Measurements from ENCODE around the gene PCDHA2.
A peak's percentile ranks its signal among the peaks of the same experiment; 100 is the strongest.
"Not testable (repeated sequence)": the region's sequence is repeated elsewhere in the genome, so short reads cannot be mapped to it uniquely, and the experiment has no call there.

Gene PCDHA2

DNA sequence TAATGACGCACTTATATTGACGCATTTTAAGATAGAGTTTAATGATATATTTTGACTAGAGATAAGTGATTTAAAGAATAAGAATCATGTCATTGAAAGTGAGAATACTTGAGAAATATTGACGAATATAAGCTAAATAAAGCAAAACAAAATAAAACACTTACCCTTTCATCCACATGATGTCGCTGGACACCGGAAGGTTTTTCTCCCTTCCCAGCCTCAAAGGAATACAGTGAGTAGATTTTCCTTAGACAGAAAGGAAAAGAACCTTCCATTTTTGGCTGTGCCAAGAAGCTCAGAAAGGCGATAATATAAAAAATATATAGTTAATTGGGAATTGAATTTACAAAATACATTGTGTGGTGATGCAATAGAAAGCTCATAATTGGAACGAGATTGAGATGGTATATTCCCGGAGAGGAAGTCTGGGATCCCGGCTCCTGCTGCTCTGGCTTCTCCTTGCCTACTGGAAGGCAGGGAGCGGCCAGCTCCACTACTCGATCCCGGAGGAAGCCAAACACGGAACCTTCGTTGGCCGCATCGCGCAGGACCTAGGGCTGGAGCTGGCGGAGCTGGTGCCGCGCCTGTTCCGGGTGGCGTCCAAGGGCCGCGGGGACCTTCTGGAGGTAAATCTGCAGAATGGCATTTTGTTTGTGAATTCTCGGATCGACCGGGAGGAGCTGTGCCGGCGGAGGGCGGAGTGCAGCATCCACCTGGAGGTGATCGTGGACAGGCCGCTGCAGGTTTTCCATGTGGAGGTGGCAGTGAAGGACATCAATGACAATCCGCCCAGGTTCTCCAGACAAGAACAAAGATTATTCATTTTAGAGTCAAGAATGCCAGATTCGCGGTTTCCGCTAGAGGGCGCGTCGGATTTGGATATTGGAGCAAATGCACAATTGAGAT, 27.0 kb downstream of the PCDHA2 start, which contains the start of gene PCDHA5:
PCDHA5 (plus strand) TSS at position 239 of the 906 bp plus-strand sequence.
- DNase-seq = no peak

DNA sequence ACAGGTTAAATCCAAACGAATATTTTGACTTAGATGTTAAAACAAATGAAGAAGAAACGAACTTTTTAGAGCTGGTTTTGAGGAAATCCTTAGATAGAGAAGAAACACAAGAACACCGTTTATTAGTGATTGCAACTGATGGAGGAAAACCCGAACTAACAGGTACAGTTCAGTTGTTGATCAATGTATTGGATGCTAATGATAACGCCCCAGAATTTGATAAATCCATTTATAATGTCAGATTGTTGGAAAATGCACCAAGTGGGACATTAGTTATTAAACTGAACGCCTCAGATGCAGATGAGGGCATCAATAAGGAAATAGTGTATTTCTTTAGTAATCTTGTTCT, 27.6 kb downstream of the PCDHA2 start:
- no peak for DNase-seq

DNA sequence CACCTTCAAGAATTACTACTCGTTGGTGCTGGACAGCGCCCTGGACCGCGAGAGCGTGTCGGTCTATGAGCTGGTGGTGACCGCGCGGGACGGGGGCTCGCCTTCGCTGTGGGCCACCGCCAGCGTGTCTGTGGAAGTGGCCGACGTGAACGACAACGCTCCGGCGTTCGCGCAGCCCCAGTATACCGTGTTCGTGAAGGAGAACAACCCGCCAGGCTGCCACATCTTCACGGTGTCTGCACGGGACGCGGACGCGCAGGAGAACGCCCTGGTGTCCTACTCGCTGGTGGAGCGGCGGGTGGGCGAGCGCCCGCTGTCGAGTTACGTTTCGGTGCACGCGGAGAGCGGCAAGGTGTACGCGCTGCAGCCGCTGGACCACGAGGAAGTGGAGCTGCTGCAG, 28.3 kb downstream of the PCDHA2 start:
- DNase-seq = not testable (repeated sequence)

DNA sequence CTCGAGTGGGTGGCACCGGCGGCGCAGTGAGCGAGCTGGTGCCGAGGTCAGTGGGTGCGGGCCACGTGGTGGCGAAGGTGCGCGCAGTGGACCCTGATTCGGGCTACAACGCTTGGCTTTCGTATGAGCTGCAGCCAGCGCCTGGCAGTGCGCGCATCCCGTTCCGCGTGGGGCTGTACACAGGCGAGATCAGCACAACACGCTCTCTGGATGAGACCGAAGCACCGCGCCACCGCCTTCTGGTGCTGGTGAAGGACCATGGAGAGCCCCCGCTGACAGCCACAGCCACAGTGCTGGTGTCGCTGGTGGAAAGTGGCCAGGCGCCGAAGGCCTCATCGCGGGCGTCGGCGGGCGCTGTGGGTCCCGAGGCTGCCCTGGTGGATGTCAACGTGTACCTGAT, 28.8 kb downstream of the PCDHA2 start:
- DNase-seq = no peak

DNA sequence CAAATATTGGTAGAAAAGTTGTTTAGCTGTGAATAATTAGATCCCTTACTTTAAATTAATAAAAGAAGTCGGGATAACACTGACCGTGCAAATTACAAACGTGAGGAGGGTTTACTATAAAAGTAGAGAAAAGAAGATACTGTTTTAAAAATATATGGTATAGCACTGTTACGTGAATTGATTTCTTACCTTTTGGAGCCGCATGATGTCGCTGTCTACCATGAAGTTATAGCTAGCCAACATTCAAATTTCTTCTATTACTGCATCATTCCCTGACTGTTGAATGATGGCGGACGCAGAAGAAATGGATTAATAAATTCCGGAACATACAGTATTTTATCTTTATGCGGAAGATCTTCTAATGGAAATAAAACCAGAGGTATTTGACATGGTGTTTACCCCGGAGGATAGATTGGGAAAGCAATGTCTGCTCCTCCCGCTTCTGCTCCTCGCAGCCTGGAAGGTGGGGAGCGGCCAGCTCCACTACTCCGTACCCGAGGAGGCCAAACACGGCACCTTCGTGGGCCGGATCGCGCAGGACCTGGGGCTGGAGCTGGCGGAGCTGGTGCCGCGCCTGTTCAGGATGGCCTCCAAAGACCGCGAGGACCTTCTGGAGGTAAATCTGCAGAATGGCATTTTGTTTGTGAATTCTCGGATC, 33.2 kb downstream of the PCDHA2 start, which contains the start of gene PCDHA6:
PCDHA6 (plus strand) TSS at position 257 of the 658 bp plus-strand sequence; CDS start at position 389, 132 bp downstream.
- no peak for DNase-seq

DNA sequence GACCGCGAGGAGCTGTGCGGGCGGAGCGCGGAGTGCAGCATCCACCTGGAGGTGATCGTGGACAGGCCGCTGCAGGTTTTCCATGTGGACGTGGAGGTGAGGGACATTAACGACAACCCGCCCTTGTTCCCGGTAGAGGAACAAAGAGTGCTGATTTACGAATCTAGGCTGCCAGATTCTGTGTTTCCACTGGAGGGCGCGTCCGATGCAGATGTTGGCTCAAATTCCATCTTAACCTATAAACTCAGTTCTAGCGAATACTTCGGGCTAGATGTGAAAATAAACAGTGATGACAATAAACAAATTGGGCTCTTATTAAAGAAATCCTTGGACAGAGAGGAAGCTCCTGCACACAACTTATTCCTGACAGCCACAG, 33.7 kb downstream of the PCDHA2 start:
- DNase-seq = no peak

DNA sequence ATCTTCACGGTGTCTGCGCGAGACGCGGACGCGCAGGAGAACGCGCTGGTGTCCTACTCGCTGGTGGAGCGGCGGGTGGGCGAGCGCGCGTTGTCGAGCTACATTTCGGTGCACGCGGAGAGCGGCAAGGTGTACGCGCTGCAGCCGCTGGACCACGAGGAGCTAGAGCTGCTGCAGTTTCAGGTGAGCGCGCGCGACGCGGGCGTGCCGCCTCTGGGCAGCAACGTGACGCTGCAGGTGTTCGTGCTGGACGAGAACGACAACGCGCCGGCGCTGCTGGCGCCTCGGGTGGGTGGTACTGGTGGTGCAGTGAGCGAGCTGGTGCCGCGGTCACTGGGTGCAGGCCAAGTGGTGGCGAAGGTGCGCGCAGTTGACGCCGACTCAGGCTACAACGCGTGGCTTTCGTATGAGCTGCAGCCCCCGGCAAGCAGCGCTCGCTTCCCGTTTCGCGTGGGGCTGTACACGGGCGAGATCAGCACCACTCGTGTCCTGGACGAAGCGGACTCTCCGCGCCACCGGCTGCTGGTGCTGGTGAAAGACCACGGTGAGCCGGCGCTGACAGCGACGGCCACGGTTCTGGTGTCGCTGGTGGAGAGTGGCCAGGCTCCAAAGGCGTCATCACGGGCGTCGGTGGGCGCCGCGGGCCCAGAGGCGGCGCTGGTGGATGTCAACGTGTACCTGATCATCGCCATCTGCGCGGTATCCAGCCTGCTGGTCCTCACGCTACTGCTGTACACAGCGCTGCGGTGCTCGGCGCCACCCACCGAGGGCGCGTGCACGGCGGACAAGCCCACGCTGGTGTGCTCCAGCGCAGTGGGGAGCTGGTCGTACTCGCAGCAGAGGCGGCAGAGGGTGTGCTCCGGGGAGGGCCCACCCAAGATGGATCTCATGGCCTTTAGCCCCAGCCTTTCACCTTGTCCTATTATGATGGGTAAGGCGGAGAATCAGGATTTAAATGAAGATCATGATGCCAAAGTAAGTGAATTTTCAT, 35.2 kb downstream of the PCDHA2 start:
- DNase-seq = not testable (repeated sequence)

DNA sequence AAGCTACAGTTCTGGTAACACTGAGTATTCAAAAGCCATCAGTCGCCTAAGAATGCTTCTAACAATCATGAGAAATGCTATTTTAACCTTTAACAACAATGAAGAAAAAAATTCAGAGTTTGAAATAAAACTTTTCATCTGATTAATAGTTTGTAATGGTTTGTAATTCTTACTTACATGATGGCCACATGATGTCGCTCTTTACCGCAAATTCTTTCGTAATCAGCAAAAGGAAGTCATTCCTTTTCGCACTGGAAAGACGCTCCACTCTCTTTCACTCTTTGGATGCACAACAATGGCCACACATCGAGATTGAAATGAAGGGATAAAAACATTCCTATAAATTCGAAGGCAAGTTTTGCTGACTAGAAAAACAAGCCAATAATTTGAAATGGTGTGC, 39.3 kb downstream of the PCDHA2 start, which contains the start of gene PCDHA7:
PCDHA7 (plus strand) TSS at position 277 of the 400 bp plus-strand sequence; CDS start at position 392, 115 bp downstream.
- DNase-seq = no peak

DNA sequence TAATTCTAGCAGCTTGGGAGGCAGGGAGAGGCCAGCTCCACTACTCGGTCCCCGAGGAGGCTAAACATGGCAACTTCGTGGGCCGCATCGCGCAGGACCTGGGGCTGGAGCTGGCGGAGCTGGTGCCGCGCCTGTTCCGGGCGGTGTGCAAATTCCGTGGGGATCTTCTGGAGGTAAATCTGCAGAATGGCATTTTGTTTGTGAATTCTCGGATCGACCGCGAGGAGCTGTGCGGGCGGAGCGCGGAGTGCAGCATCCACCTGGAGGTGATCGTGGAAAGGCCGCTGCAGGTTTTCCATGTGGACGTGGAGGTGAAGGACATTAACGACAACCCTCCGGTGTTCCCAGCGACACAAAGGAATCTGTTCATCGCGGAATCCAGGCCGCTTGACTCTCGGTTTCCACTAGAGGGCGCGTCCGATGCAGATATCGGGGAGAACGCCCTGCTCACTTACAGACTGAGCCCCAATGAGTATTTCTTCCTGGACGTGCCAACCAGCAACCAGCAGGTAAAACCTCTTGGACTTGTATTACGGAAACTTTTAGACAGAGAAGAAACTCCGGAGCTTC, 39.9 kb downstream of the PCDHA2 start:
- DNase-seq = not testable (repeated sequence)

DNA sequence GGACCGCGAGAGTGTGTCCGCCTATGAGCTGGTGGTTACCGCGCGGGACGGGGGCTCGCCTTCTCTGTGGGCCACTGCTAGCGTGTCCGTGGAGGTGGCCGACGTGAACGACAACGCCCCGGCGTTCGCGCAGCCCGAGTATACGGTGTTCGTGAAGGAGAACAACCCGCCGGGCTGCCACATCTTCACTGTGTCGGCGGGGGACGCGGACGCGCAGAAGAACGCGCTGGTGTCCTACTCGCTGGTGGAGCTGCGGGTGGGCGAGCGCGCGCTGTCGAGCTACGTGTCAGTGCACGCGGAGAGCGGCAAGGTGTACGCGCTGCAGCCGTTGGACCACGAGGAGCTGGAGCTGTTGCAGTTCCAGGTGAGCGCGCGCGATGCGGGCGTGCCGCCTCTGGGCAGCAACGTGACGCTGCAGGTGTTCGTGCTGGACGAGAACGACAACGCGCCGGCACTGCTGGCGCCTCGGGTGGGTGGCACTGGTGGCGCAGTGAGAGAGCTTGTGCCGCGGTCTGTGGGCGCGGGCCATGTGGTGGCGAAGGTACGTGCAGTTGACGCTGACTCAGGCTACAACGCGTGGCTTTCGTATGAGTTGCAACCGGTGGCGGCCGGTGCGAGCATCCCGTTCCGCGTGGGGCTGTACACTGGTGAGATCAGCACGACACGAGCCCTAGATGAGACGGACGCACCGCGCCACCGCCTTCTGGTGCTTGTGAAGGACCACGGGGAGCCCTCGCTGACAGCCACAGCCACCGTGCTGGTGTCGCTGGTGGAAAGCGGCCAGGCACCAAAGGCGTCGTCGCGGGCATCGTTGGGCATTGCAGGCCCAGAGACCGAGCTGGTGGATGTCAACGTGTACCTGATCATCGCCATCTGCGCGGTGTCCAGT, 41.2 kb downstream of the PCDHA2 start:
- no peak for DNase-seq

DNA sequence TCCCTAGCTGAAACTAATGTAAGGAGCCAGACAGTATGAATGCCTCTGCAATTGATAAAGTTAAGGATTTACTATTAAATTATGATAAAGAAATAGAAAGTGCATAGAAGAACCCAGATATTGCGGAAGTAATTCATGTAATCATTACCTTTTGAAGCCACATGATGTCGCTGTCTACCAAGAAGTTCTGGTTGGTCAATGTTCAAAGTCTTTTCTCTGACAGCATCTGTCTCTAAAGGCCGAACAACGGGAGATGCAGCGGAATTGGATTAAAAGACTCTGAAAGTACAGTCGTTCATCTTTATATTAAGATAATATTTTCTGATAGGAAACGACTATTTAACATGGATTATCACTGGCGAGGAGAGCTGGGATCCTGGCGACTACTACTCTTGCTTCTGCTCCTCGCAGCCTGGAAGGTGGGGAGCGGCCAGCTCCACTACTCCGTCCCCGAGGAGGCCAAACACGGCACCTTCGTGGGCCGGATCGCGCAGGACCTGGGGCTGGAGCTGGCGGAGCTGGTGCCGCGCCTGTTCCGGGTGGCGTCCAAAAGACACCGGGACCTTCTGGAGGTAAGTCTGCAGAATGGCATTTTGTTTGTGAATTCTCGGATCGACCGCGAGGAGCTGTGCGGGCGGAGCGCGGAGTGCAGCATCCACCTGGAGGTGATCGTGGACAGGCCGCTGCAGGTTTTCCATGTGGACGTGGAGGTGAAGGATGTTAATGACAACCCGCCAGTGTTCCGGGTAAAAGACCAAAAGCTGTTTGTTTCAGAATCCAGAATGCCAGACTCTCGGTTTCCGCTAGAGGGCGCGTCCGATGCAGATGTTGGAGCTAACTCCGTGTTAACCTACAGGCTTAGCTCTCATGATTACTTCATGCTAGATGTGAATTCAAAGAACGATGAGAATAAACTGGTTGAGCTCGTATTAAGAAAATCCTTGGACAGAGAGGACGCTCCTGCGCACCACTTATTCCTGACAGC, 46.6 kb downstream of the PCDHA2 start, which contains the start of gene PCDHA8:
PCDHA8 (plus strand) TSS at position 210 of the 985 bp plus-strand sequence; CDS start at position 345, 135 bp downstream.
- peak; percentile 86 to 87 for DNase-seq

DNA sequence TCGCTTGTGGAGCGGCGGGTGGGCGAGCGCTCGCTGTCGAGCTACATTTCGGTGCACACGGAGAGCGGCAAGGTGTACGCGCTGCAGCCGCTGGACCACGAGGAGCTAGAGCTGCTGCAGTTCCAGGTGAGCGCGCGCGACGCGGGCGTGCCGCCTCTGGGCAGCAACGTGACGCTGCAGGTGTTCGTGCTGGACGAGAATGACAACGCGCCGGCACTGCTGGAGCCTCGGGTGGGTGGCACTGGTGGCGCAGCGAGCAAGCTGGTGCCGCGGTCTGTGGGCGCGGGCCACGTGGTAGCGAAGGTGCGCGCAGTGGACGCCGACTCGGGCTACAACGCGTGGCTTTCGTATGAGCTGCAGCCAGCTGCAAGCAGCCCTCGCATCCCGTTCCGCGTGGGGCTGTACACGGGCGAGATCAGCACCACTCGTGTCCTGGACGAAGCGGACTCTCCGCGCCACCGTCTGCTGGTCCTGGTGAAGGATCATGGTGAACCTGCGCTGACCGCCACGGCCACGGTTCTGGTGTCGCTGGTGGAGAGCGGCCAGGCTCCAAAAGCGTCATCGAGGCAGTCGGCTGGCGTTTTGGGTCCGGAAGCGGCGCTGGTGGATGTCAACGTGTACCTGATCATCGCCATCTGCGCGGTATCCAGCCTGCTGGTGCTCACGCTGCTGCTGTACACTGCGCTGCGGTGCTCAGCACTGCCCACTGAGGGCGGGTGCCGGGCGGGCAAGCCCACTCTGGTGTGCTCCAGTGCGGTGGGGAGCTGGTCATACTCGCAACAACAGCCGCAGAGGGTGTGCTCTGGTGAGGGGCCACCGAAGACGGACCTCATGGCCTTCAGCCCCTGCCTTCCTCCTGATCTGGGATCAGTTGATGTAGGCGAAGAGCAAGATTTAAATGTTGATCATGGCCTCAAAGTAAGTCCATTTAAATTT, 48.4 kb downstream of the PCDHA2 start:
- no peak for DNase-seq

Data from SHP77 (cell line).